ENCODE results near the gene FNDC7.

GRCh38 chr1:108703939-108704338, 8.8 kb upstream of the FNDC7 start:
- no peak for TF ChIP-seq TAF1 (IDR thresholded peaks at IDR 0.05; ENCODE audit: borderline replicate concordance, insufficient read depth, low read length)
- no peak for TF ChIP-seq POLR2AphosphoS5 (IDR thresholded peaks at IDR 0.05; ENCODE audit: low read depth, low read length)

Data from PFSK-1 (cell line).